Measurements from ENCODE around the gene C14orf132. TPM values are rescaled to one million over a fixed set of nuclear protein-coding genes. Genes with fewer than 3 reads are reported as not detected.
"Not testable (repeated sequence)": the region's sequence is repeated elsewhere in the genome, so short reads cannot be mapped to it uniquely, and the experiment has no call there.

Gene C14orf132
- polyA plus RNA-seq, 3 donors, result not detected

DNA sequence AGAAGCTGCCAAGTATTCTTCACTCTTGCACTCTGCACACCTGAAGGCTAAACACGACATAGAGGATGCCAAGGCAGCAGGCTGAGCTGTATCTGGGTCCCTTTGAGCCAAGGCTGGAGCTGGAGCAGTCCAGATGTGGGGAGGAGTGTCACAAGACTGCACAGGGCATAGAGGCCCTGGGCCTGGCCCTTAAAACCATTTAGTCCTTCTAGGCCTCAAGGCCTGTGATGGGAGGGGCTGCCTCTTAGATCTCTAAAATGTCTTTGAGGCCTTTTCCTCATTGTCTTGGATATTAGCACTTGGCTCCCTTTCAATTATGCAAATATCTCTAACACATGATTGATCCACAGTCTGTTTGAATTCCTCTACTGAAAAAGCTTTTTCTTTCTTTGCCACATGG, 28.0 kb upstream of the C14orf132 start:
- Mint-ChIP-seq H3K4me1 (peaks cover 6% of the 10 kb centered on the region), H3K27ac (no peak overlapping the region), H3K4me3 (no peak overlapping the region), H3K27me3 (ENCODE audit: low read depth in 3 of 3) (peaks cover 0 to 3% (median 2%) of the 10 kb centered on the region in 3 donors), H3K36me3 (no peaks in the 10 kb centered on the region), H3K9me3 (peaks cover 0 to 18% (median 13%) of the 10 kb centered on the region in 7 donors)
- Histone ChIP-seq H3K9me3 (replicated peaks in 1 of 2; ENCODE audit: control insufficient read depth in 1 of 2, insufficient read depth in 1 of 2, low read length in 2 of 2) (peaks cover 8 to 9% of the 10 kb centered on the region in 2 donors), H3K4me2 (replicated peaks; ENCODE audit: extremely low read depth, low read length, poor library complexity, severe bottlenecking) (no peak overlapping the region), H3K27me3 (ENCODE audit: control insufficient read depth in 2 of 2, insufficient read depth in 2 of 2, low read length in 2 of 2) (no peaks in the 10 kb centered on the region), H3K4me1 (ENCODE audit: control insufficient read depth in 1 of 2, insufficient read depth in 2 of 2, low read length in 2 of 2) (no peaks in the 10 kb centered on the region), H2AFZ (ENCODE audit: insufficient read depth, low read depth, low read length, poor library complexity, severe bottlenecking) (no peak overlapping the region), H3K79me2 (ENCODE audit: insufficient read depth, low read length) (no peaks in the 10 kb centered on the region), H3K9ac (ENCODE audit: insufficient read depth, low read length, poor library complexity, severe bottlenecking) (no peak overlapping the region), H3K36me3 (replicated peaks in 1 of 2; ENCODE audit: control insufficient read depth in 1 of 2, insufficient read depth in 2 of 2, low read length in 2 of 2) (no peaks in the 10 kb centered on the region), H3K4me3 (replicated peaks in 1 of 3; ENCODE audit: low read depth in 2 of 3, low read length in 3 of 3) (no peak overlapping the region), H3K27ac (ENCODE audit: low read depth in 1 of 2, low read length in 2 of 2) (no peak overlapping the region), H4K20me1 (ENCODE audit: insufficient read depth, low read length) (no peaks in the 10 kb centered on the region)
- DNase-seq, result no peak
- intact Hi-C loops (cut with micrococcal nuclease), result no loop called here
- 100% methylated on average over 1 of the region's 1 CpG for WGBS (ENCODE audit: insufficient coverage)
- no peak for TF ChIP-seq CTCF (IDR thresholded peaks at IDR 0.05)

GRCh38 chr14:96011607-96012006, 27.6 kb upstream of the C14orf132 start:
- Histone ChIP-seq H3K36me3 (replicated peaks in 1 of 2; ENCODE audit: control insufficient read depth in 1 of 2, insufficient read depth in 2 of 2, low read length in 2 of 2) (no peaks in the 10 kb centered on the region), H3K9me3 (replicated peaks in 1 of 2; ENCODE audit: control insufficient read depth in 1 of 2, insufficient read depth in 1 of 2, low read length in 2 of 2) (peaks cover 8 to 9% of the 10 kb centered on the region in 2 donors), H4K20me1 (ENCODE audit: insufficient read depth, low read length) (no peaks in the 10 kb centered on the region), H2AFZ (ENCODE audit: insufficient read depth, low read depth, low read length, poor library complexity, severe bottlenecking) (no peak overlapping the region), H3K4me2 (replicated peaks; ENCODE audit: extremely low read depth, low read length, poor library complexity, severe bottlenecking) (no peak overlapping the region), H3K27ac (ENCODE audit: low read depth in 1 of 2, low read length in 2 of 2) (no peak overlapping the region), H3K9ac (ENCODE audit: insufficient read depth, low read length, poor library complexity, severe bottlenecking) (no peak overlapping the region), H3K79me2 (ENCODE audit: insufficient read depth, low read length) (no peaks in the 10 kb centered on the region), H3K4me1 (ENCODE audit: control insufficient read depth in 1 of 2, insufficient read depth in 2 of 2, low read length in 2 of 2) (no peaks in the 10 kb centered on the region), H3K4me3 (replicated peaks in 1 of 3; ENCODE audit: low read depth in 2 of 3, low read length in 3 of 3) (no peak overlapping the region), H3K27me3 (ENCODE audit: control insufficient read depth in 2 of 2, insufficient read depth in 2 of 2, low read length in 2 of 2) (no peaks in the 10 kb centered on the region)
- Mint-ChIP-seq H3K27ac (no peak overlapping the region), H3K9me3 (peaks cover 0 to 18% (median 13%) of the 10 kb centered on the region in 7 donors), H3K4me3 (no peak overlapping the region), H3K4me1 (peaks cover 6% of the 10 kb centered on the region), H3K27me3 (ENCODE audit: low read depth in 3 of 3) (peaks cover 0 to 5% (median 2%) of the 10 kb centered on the region in 3 donors), H3K36me3 (no peaks in the 10 kb centered on the region)
- TF ChIP-seq CTCF (IDR thresholded peaks at IDR 0.05), result no peak
- intact Hi-C loops (cut with micrococcal nuclease), result no loop called here
- DNase-seq, result no peak

DNA sequence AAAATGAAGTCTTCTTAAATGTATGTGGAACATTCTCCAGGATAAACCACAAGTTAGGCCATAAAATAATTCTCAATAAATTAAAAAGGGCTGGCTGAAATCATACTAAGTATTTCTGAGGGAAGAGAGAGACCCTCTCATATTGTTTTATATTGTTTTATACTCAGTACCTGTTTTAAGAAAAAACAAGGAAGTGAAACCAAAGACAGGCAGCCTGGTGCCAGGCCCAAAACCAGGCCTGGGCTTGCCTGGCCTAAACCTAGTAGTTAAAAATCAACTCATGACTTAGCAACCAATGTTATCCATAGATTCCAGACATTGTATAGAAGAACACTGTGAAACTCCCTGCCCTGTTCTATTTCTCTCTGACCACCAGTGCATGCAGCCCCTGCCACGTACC, 26.4 kb upstream of the C14orf132 start:
- intact Hi-C loops (cut with micrococcal nuclease); H3K27me3 ChIP-seq (ENCODE audit: control insufficient read depth in 2 of 2, insufficient read depth in 2 of 2, low read length in 2 of 2); H3K27me3 Mint-ChIP-seq (ENCODE audit: low read depth in 3 of 3); H3K36me3 Mint-ChIP-seq; H3K9me3 ChIP-seq (replicated peaks in 1 of 2; ENCODE audit: control insufficient read depth in 1 of 2, insufficient read depth in 1 of 2, low read length in 2 of 2); H4K20me1 ChIP-seq (ENCODE audit: insufficient read depth, low read length); H3K79me2 ChIP-seq (ENCODE audit: insufficient read depth, low read length); H3K36me3 ChIP-seq (replicated peaks in 1 of 2; ENCODE audit: control insufficient read depth in 1 of 2, insufficient read depth in 2 of 2, low read length in 2 of 2); H3K4me1 Mint-ChIP-seq; H3K27ac Mint-ChIP-seq; H3K27ac ChIP-seq (ENCODE audit: low read depth in 1 of 2, low read length in 2 of 2); H3K4me3 ChIP-seq (replicated peaks in 1 of 3; ENCODE audit: low read depth in 2 of 3, low read length in 3 of 3); H3K4me2 ChIP-seq (replicated peaks; ENCODE audit: extremely low read depth, low read length, poor library complexity, severe bottlenecking); H3K4me1 ChIP-seq (ENCODE audit: control insufficient read depth in 1 of 2, insufficient read depth in 2 of 2, low read length in 2 of 2); DNase-seq; H2AFZ ChIP-seq (ENCODE audit: insufficient read depth, low read depth, low read length, poor library complexity, severe bottlenecking); H3K4me3 Mint-ChIP-seq; H3K9ac ChIP-seq (ENCODE audit: insufficient read depth, low read length, poor library complexity, severe bottlenecking): not testable (repeated sequence)
- no CpG with 5 or more reads among the region's 1 CpG for WGBS (ENCODE audit: insufficient coverage)
- H3K9me3 Mint-ChIP-seq, result peaks cover 1 to 16% (median 9%) of the 10 kb centered on the region in 7 donors
